Endothelial cell of umbilical vein (primary cell): ENCODE measurements around the gene SLC18A3. TPM values are rescaled to one million over a fixed set of nuclear protein-coding genes. Genes with fewer than 3 reads are reported as not detected.

Experiments used
- BruUV-seq: library from RNA; stranded (reverse); fragments of 400-500 nt; replicated peaks from 2 replicates; lab custom pipeline; 2021; lab: Mats Ljungman, UMichigan
- CTCF ChIA-PET: fragments of 300-600, 350-600 bp; sonication (Branson Sonifier 250); formaldehyde crosslinking; loops from one replicate; lab custom pipeline; 2021; ENCODE audit warnings: antibody characterized with exemption, inconsistent platforms; lab: Charles Lee
- POLR2A ChIA-PET: fragments of 300-600, 350-600 bp; sonication (Branson Sonifier 250); formaldehyde crosslinking; loops from one replicate; lab custom pipeline; 2021; ENCODE audit warnings: antibody characterized with exemption, inconsistent platforms; lab: Charles Lee
- DNase-seq: peaks from one replicate; pipeline ENCODE4 v3.0.0-alpha.2; 2011; ENCODE audit warnings: low read depth, low spot score
- FAIRE-seq: peaks from 2 replicates; lab custom pipeline; 2011; peaks lifted over from hg19 to GRCh38; lab: Jason Lieb, UNC
- H2AFZ ChIP-seq: 2 replicates; pipeline ENCODE4 v1.6.0; 2012; ENCODE audit warnings: low read depth, low read length, control low read depth, inconsistent platforms
- H3K27ac ChIP-seq: 2 replicates; pipeline ENCODE4 v1.5.1; 2011; ENCODE audit warnings: low read depth, mild to moderate bottlenecking, control low read depth, low read length, moderate library complexity; ENCODE audit not compliant: insufficient read depth
- H3K27me3 ChIP-seq, 2 experiments: 2 replicates each; pipeline versions ENCODE4 v1.6.0 to v1.6.1; 2011; ENCODE audit warnings: low read length in 2 of 2, mixed read lengths in 1 of 2; ENCODE audit not compliant: control insufficient read depth in 2 of 2, insufficient read depth in 2 of 2
- H3K36me3 ChIP-seq, 2 experiments: 2 replicates in 1 of 2; 3 replicates in 1 of 2; pipeline ENCODE4 v1.5.1; 2011; ENCODE audit warnings: low read length in 2 of 2, mild to moderate bottlenecking in 1 of 2, moderate library complexity in 1 of 2; ENCODE audit not compliant: control insufficient read depth in 2 of 2, insufficient read depth in 2 of 2; ENCODE audit errors: extremely low read depth in 1 of 2
- H3K4me1 ChIP-seq: 3 replicates; pipeline ENCODE4 v1.5.1; 2011; ENCODE audit warnings: mild to moderate bottlenecking, low read length; ENCODE audit not compliant: control insufficient read depth, insufficient read depth; ENCODE audit errors: extremely low read depth
- H3K4me2 ChIP-seq: 2 replicates; pipeline ENCODE4 v1.6.1; 2011; ENCODE audit warnings: low read length, control low read depth, mixed read lengths; ENCODE audit not compliant: insufficient read depth
- H3K4me3 ChIP-seq, 3 experiments: fragments of 200-600 bp in 1 of 3; sonication (generic), shearing (Covaris generic) in 1 of 3; replicated peaks in 1 of 3; 2 replicates each; pipeline ENCODE4 v1.5.1; 2011 to 2016; ENCODE audit warnings: control low read depth in 3 of 3, low read length in 3 of 3, mild to moderate bottlenecking in 2 of 3, inconsistent platforms in 1 of 3, low read depth in 1 of 3, moderate library complexity in 1 of 3; ENCODE audit not compliant: insufficient read depth in 1 of 3
- H3K79me2 ChIP-seq: 2 replicates; pipeline ENCODE4 v1.6.0; 2012; ENCODE audit warnings: low read length, inconsistent platforms; ENCODE audit not compliant: control insufficient read depth, insufficient read depth
- H3K9ac ChIP-seq: replicated peaks from 2 replicates; pipeline ENCODE3; 2011; ENCODE audit warnings: low read length, control low read depth; ENCODE audit not compliant: insufficient read depth; ENCODE audit errors: extremely low read depth
- H3K9me1 ChIP-seq: replicated peaks from 3 replicates; pipeline ENCODE4 v1.6.0; 2011; ENCODE audit warnings: mild to moderate bottlenecking, low read length; ENCODE audit not compliant: control insufficient read depth, insufficient read depth; ENCODE audit errors: extremely low read depth
- H3K9me3 ChIP-seq: replicated peaks from 2 replicates; pipeline ENCODE4 v1.5.1; 2012; ENCODE audit warnings: low read length, inconsistent platforms; ENCODE audit not compliant: control insufficient read depth, insufficient read depth
- H4K20me1 ChIP-seq: replicated peaks from 2 replicates; pipeline ENCODE3; 2011; ENCODE audit warnings: mild to moderate bottlenecking, low read length; ENCODE audit not compliant: control insufficient read depth, insufficient read depth; ENCODE audit errors: extremely low read depth
- EZH2 ChIP-seq: IDR thresholded peaks from 2 replicates; pipeline ENCODE4 v1.6.1; 2012; ENCODE audit warnings: borderline replicate concordance, low read depth, mild to moderate bottlenecking, moderate library complexity, low read length, inconsistent platforms; ENCODE audit not compliant: severe bottlenecking
- GATA2 ChIP-seq: IDR thresholded peaks from 2 replicates; pipeline ENCODE4 v1.7.0; 2011; ENCODE audit warnings: low read depth, mild to moderate bottlenecking, moderate library complexity, mixed read lengths, low read length; ENCODE audit not compliant: insufficient read length, insufficient read depth
- JUN ChIP-seq: IDR thresholded peaks from 2 replicates; pipeline ENCODE4 v1.6.1; 2011; ENCODE audit warnings: borderline replicate concordance, low read depth; ENCODE audit not compliant: insufficient read length, insufficient read depth
- MYC ChIP-seq: IDR thresholded peaks from one replicate; pipeline ENCODE4 v1.6.1; 2011; ENCODE audit warnings: mild to moderate bottlenecking, low read depth, low read length
- POLR2A ChIP-seq: IDR thresholded peaks from 2 replicates; pipeline ENCODE4 v1.6.1; 2012; ENCODE audit warnings: low read depth, mild to moderate bottlenecking, control low read depth, low read length
- POLR2AphosphoS5 ChIP-seq: IDR thresholded peaks from 2 replicates; pipeline ENCODE4 v1.6.1; 2012; ENCODE audit warnings: low read depth, mild to moderate bottlenecking, control low read depth, low read length, moderate library complexity; ENCODE audit not compliant: insufficient read depth
- dilution Hi-C: fragments of 300-500 bp; cut with MboI; formaldehyde crosslinking; loops from one replicate; pipeline ENCODE4 v1.15.0; 2019; ENCODE audit warnings: low sequenced_read_pairs; ENCODE audit not compliant: extremely low pct_ligation_motif_present
- intact Hi-C: fragments of 100-400 bp; cut with micrococcal nuclease; formaldehyde crosslinking; loops from one replicate; pipeline ENCODE4 v1.10.0; 2022
- polyA plus RNA-seq, 4 experiments: library from polyadenylated mRNA; depleted of rRNA in 3 of 4; stranded (reverse) in 3 of 4; unstranded in 1 of 4; fragments of >200 nt; gene quantifications; 2 replicates each; pipeline versions ENCODE4 v1.2.1 to v1.2.3, GENCODE V29; 2011 to 2012; ENCODE audit warnings: missing spikeins in 1 of 4
- total RNA-seq: library from RNA; stranded (reverse); gene quantifications from 2 replicates; pipeline ENCODE4 v1.2.3, GENCODE V29; 2021
- TF ChIP-seq, protein P1 (sequence below), 2 donors: IDR thresholded peaks; 1 replicate in 1 of 2; 2 replicates in 1 of 2; pipeline ENCODE4 v1.5.1; 2011; ENCODE audit warnings: low read length in 2 of 2, mild to moderate bottlenecking in 2 of 2, moderate library complexity in 2 of 2, control low read depth in 1 of 2, inconsistent platforms in 1 of 2, low read depth in 1 of 2; ENCODE audit not compliant: insufficient read depth in 1 of 2; ENCODE audit errors: extremely low read depth in 1 of 2

The SLC18A3 gene
- total and polyA plus RNA-seq, 2 donors (not counting 3 experiments of a cell fraction or from before 2014, with no cell fraction given): not detected

DNA sequence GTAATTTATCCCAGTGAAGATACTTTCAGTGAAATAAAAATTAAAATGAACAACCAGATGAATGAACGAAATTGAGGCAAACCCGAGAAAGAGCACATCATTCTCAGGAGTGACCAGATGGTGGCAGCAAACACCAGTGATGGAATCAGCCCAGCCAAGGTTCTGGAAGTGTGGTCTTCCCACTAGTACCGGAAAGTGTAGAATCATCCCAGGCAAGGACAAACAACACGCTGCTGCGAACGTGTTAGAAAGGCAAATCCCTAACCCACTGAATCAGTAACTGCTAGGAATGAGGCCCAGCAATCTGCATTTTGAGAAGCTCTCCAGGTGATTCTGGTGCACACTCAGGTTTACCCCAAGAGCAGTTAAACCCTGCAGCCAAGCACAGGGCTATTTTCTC is 15.5 kb upstream of the SLC18A3 start:
- H3K4me3 ChIP-seq: no peak overlapping the region
- peak; percentile 97 for FAIRE-seq
- H4K20me1 ChIP-seq: no peaks in the 10 kb centered on the region
- H2AFZ ChIP-seq: no peak overlapping the region
- dilution Hi-C loops (no loop called here), intact Hi-C loops (loop anchor here (2.0 to 10.0 kb wide), 4 partner anchors 168 to 1300 kb away; partner anchors contain the start of gene OGDHL)
- no peak overlapping the region for H3K27ac ChIP-seq
- H3K9me1 ChIP-seq: no peaks in the 10 kb centered on the region
- POLR2A ChIA-PET: no interaction called here
- DNase-seq: peak; percentile 65
- H3K4me1 ChIP-seq: peaks cover 3% of the 10 kb centered on the region
- no peak overlapping the region for H3K9ac ChIP-seq
- H3K4me2 ChIP-seq: no peak overlapping the region
- no peaks in the 10 kb centered on the region for H3K9me3 ChIP-seq
- no peaks in the 10 kb centered on the region for H3K36me3 ChIP-seq
- no peaks in the 10 kb centered on the region for H3K79me2 ChIP-seq
- TF ChIP-seq MYC: no peak
- no peak for TF ChIP-seq GATA2
- no peak for TF ChIP-seq POLR2A
- TF ChIP-seq, protein P1, sequence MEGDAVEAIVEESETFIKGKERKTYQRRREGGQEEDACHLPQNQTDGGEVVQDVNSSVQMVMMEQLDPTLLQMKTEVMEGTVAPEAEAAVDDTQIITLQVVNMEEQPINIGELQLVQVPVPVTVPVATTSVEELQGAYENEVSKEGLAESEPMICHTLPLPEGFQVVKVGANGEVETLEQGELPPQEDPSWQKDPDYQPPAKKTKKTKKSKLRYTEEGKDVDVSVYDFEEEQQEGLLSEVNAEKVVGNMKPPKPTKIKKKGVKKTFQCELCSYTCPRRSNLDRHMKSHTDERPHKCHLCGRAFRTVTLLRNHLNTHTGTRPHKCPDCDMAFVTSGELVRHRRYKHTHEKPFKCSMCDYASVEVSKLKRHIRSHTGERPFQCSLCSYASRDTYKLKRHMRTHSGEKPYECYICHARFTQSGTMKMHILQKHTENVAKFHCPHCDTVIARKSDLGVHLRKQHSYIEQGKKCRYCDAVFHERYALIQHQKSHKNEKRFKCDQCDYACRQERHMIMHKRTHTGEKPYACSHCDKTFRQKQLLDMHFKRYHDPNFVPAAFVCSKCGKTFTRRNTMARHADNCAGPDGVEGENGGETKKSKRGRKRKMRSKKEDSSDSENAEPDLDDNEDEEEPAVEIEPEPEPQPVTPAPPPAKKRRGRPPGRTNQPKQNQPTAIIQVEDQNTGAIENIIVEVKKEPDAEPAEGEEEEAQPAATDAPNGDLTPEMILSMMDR (IDR thresholded peaks at IDR 0.05; ENCODE audit: extremely low read depth in 1 of 2, insufficient read depth in 1 of 2, low read depth in 1 of 2, low read length in 2 of 2): peak; percentile 68 to 82
- BruUV-seq: no TSS peak
- CTCF ChIA-PET: interaction anchor here (0.9 to 4.0 kb wide), 13 partner anchors 9 to 936 kb away, joined by 3 to 47 read pairs (median 5); partner anchors contain the start of genes ERCC6 and WASHC2A
- no peaks in the 10 kb centered on the region for H3K27me3 ChIP-seq

DNA sequence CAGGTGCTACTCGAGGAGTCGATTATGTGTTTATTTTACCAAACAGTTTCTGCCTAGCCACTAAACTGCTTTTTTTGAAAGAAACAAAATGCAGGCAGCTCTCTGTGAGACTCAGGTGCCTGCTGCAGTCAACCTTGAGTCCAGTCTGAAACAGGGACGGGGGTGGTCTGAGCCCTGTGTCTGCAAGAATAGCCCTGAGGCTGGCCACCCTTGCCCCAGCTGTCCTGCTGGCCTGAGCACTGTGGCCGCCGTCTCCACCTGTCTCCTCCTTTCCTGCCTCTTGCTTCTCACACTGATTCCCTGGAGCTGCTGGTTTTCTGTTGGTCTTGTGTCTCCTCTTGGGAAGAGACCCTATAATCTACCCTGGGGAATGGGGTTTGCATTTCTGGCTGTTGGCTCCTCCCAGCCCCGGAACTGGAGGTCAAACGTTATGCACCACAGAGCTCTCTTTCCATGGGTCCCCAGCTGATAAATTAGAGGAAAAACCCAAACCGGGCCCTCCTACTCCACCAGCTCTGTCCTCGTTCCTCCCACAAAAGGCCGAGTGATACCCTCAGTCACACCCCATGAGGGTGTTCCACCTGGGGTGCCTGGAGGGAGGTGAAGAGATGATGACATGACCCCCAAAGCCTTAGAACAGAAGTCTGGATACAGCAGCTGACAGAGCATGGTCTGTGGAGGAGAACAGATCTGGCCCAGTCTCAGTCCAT is 15.0 kb upstream of the SLC18A3 start:
- FAIRE-seq: no peak

More for the DNA sequence above, 15.0 kb upstream of the SLC18A3 start:
- H3K4me3 ChIP-seq: no peak overlapping the region
- no peak for DNase-seq
- no peak overlapping the region for H3K27ac ChIP-seq
- ChIA-PET POLR2A (no interaction called here), CTCF (interaction anchor here (0.9 to 4.0 kb wide), 13 partner anchors 9 to 937 kb away, joined by 3 to 47 read pairs (median 5); partner anchors contain the start of genes ERCC6 and WASHC2A)
- no peak for TF ChIP-seq POLR2AphosphoS5
- TF ChIP-seq POLR2A: no peak
- peak; percentile 28 for TF ChIP-seq EZH2
- no peak for TF ChIP-seq JUN
- BruUV-seq: no TSS peak
- dilution Hi-C loops (no loop called here), intact Hi-C loops (loop anchor here (2.0 to 10.0 kb wide), 3 partner anchors 322 to 1300 kb away; no protein-coding TSS in a partner anchor)
- H4K20me1 ChIP-seq: no peaks in the 10 kb centered on the region
- H3K9me1 ChIP-seq: no peaks in the 10 kb centered on the region
- H3K9ac ChIP-seq: no peak overlapping the region
- H2AFZ ChIP-seq: no peak overlapping the region
- peaks cover 3% of the 10 kb centered on the region for H3K4me1 ChIP-seq
- no peak overlapping the region for H3K4me2 ChIP-seq
- H3K36me3 ChIP-seq: no peaks in the 10 kb centered on the region
- no peaks in the 10 kb centered on the region for H3K27me3 ChIP-seq
- no peaks in the 10 kb centered on the region for H3K79me2 ChIP-seq
- H3K9me3 ChIP-seq: no peaks in the 10 kb centered on the region
